Neural progenitor cell (in vitro differentiated cells): Measurements from ENCODE around the gene IFRD2. TPM values are rescaled to one million over a fixed set of nuclear protein-coding genes. Genes with fewer than 3 reads are reported as not detected.

Experiments
- DNase-seq: peaks from one replicate; pipeline ENCODE4 v3.0.0-alpha.2; 2016; ENCODE audit warnings: low spot score
- H2AFZ ChIP-seq: fragments of 200-600 bp; sonication (generic); replicated peaks from 2 replicates; pipeline ENCODE4 v1.6.1; 2016; ENCODE audit warnings: antibody characterized with exemption
- H3F3A ChIP-seq: fragments of 200-600 bp; sonication (generic); 2 replicates; pipeline ENCODE4 v1.6.1; 2016; ENCODE audit warnings: antibody characterized with exemption, low read depth
- H3K27ac ChIP-seq: fragments of 200-600 bp; sonication (generic); 2 replicates; pipeline ENCODE4 v1.5.1; 2016; ENCODE audit warnings: mild to moderate bottlenecking
- H3K27me3 ChIP-seq: fragments of 200-600 bp; sonication (generic); 2 replicates; pipeline ENCODE4 v1.6.1; 2016; ENCODE audit warnings: mild to moderate bottlenecking, moderate library complexity
- H3K36me3 ChIP-seq: fragments of 200-600 bp; sonication (generic); 2 replicates; pipeline ENCODE4 v1.5.1; 2016
- H3K4me1 ChIP-seq: fragments of 200-600 bp; sonication (generic); 2 replicates; pipeline ENCODE4 v1.6.1; 2016; ENCODE audit warnings: mixed run types
- H3K4me2 ChIP-seq: fragments of 200-600 bp; sonication (generic); 2 replicates; pipeline ENCODE4 v1.6.1; 2016
- H3K4me3 ChIP-seq: fragments of 200-600 bp; sonication (generic); 2 replicates; pipeline ENCODE4 v1.5.1; 2016
- H3K79me2 ChIP-seq: fragments of 200-600 bp; sonication (generic); 2 replicates; pipeline ENCODE4 v1.6.1; 2016; ENCODE audit warnings: low read depth
- H3K9ac ChIP-seq: fragments of 200-600 bp; sonication (generic); 2 replicates; pipeline ENCODE4 v1.6.1; 2016
- H3K9me3 ChIP-seq: fragments of 200-600 bp; sonication (generic); 2 replicates; pipeline ENCODE4 v1.5.1; 2016; ENCODE audit warnings: low read depth
- H4K20me1 ChIP-seq: fragments of 200-600 bp; sonication (generic); 2 replicates; pipeline ENCODE4 v1.6.1; 2016; ENCODE audit warnings: low read depth
- H3K27ac Mint-ChIP-seq: 3 replicates; pipeline ENCODE4 v1.8.0; 2021; ENCODE audit warnings: mixed read lengths
- H3K27me3 Mint-ChIP-seq: 2 replicates; pipeline ENCODE4 v1.8.0; 2022; ENCODE audit warnings: low read depth, mild to moderate bottlenecking, inconsistent platforms, moderate library complexity, mixed read lengths; ENCODE audit not compliant: insufficient read depth
- H3K36me3 Mint-ChIP-seq: 3 replicates; pipeline ENCODE4 v1.8.0; 2021; ENCODE audit warnings: mixed read lengths
- H3K4me1 Mint-ChIP-seq: 3 replicates; pipeline ENCODE4 v1.8.0; 2021; ENCODE audit warnings: mixed read lengths
- H3K4me3 Mint-ChIP-seq: 3 replicates; pipeline ENCODE4 v1.8.0; 2021; ENCODE audit warnings: mild to moderate bottlenecking, moderate library complexity, mixed read lengths
- H3K9me3 Mint-ChIP-seq: 3 replicates; pipeline ENCODE4 v1.8.0; 2020; ENCODE audit warnings: mixed read lengths
- EZH2 ChIP-seq: fragments of 200-600 bp; sonication (generic); IDR thresholded peaks from 2 replicates; pipeline ENCODE4 v1.6.1; 2017; ENCODE audit warnings: antibody characterized with exemption, mild to moderate bottlenecking, moderate library complexity
- EZH2phosphoT487 ChIP-seq: fragments of 200-600 bp; sonication (generic); IDR thresholded peaks from 2 replicates; pipeline ENCODE4 v1.6.1; 2017; ENCODE audit warnings: antibody characterized with exemption
- total RNA-seq: library from RNA; depleted of rRNA; stranded (reverse); fragments of >200 nt; gene quantifications from 2 replicates; pipeline ENCODE4 v1.2.3, GENCODE V29; 2015; ENCODE audit warnings: low replicate concordance
- TF ChIP-seq, protein P1 (sequence below): fragments of 200-600 bp; sonication (generic); IDR thresholded peaks from 2 replicates; pipeline ENCODE4 v1.5.1; 2017; ENCODE audit warnings: antibody characterized with exemption, mild to moderate bottlenecking

IFRD2 gene
- total RNA-seq, 1 donor from 2014 or later, result 26.4 TPM

DNA sequence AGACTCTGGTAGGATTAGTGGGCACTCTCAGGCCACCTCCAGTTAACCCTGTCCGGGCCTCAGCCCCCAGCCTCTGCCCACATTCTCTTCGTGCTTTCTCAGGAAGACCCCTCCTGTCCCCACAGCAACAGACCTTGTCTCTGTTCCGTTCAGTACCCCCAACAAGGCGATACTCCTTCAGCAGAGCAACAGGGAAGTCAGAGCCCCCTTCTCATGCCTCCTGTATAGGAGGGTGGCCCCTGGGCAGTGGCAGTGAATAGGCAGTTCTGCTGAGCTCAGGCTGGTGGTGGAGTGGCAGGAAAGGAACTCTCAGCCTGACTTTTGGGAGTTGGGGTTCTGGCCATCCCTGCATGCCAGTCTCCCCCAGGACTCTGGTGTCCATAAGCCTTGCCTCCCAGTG lies 22.8 kb downstream of the IFRD2 start:
- Mint-ChIP-seq H3K27ac (peak overlapping the region; percentile 76), H3K4me3 (no peak overlapping the region), H3K9me3 (no peaks in the 10 kb centered on the region), H3K27me3 (peaks cover 15% of the 10 kb centered on the region), H3K36me3 (no peaks in the 10 kb centered on the region), H3K4me1 (peaks cover 63% of the 10 kb centered on the region)
- H3F3A ChIP-seq, result peaks cover 26% of the 10 kb centered on the region
- H3K79me2 ChIP-seq, result no peaks in the 10 kb centered on the region
- no peak overlapping the region for H3K27ac ChIP-seq
- H4K20me1 ChIP-seq, result no peaks in the 10 kb centered on the region
- H3K9ac ChIP-seq, result no peak overlapping the region
- H3K4me1 ChIP-seq, result peaks cover 46% of the 10 kb centered on the region
- H3K4me3 ChIP-seq, result no peak overlapping the region
- H3K36me3 ChIP-seq, result no peaks in the 10 kb centered on the region
- no peak overlapping the region for H2AFZ ChIP-seq
- DNase-seq, result no peak
- peaks cover 17% of the 10 kb centered on the region for H3K27me3 ChIP-seq
- TF ChIP-seq EZH2phosphoT487 (no peak), EZH2 (no peak)
- TF ChIP-seq, protein P1, sequence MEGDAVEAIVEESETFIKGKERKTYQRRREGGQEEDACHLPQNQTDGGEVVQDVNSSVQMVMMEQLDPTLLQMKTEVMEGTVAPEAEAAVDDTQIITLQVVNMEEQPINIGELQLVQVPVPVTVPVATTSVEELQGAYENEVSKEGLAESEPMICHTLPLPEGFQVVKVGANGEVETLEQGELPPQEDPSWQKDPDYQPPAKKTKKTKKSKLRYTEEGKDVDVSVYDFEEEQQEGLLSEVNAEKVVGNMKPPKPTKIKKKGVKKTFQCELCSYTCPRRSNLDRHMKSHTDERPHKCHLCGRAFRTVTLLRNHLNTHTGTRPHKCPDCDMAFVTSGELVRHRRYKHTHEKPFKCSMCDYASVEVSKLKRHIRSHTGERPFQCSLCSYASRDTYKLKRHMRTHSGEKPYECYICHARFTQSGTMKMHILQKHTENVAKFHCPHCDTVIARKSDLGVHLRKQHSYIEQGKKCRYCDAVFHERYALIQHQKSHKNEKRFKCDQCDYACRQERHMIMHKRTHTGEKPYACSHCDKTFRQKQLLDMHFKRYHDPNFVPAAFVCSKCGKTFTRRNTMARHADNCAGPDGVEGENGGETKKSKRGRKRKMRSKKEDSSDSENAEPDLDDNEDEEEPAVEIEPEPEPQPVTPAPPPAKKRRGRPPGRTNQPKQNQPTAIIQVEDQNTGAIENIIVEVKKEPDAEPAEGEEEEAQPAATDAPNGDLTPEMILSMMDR, result no peak
- H3K9me3 ChIP-seq, result no peaks in the 10 kb centered on the region
- H3K4me2 ChIP-seq, result peak overlapping the region; percentile 43

DNA sequence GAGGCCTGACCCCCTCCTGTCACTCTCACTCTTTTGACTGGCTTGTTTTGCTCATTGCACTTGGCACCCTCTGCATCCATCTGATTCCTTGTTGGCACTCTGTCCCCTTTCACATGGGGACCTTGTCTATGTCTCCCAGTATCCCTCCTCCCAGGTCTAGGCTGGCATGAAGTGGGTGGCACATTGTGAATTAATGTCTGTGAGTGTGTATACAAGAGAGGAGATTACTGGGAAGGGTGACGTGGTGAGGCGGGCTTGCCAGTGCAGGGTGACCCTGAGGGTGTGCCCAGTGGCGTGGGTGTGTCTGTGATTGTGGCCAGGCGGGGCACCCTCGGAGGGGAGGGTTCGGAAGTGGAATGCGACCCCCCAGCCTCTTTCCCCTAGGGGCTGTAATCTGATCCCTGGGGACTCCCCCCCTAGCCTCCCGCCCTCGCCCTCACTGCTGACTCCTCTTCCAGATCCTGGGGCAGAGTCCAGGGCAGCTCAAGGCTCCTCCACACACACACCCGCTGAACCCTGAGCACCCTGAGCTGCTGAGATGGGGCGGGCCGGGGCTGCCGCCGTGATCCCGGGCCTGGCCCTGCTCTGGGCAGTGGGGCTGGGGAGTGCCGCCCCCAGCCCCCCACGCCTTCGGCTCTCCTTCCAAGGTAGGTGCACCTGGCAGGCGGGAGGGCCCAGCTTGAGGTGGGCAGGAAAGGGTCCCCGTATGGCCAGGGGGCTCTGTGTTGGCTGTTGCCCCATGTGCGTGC lies 23.4 kb downstream of the IFRD2 start, which contains the start of gene SEMA3B:
SEMA3B (plus strand) TSS at position 445 of the 749 bp plus-strand sequence; CDS start at position 539, 94 bp downstream.
- Histone ChIP-seq H4K20me1 (no peaks in the 10 kb centered on the region), H2AFZ (no peak within 1 kb of the TSS), H3K27me3 (peaks cover 12% of the 10 kb centered on the region), H3K9me3 (no peaks in the 10 kb centered on the region), H3K79me2 (no peaks in the 10 kb centered on the region), H3K27ac (no peak within 1 kb of the TSS), H3K4me3 (no peak within 1 kb of the TSS), H3K4me2 (peak within 1 kb of the TSS; percentile 58), H3F3A (peaks cover 30% of the 10 kb centered on the region), H3K4me1 (peaks cover 51% of the 10 kb centered on the region), H3K36me3 (no peaks in the 10 kb centered on the region), H3K9ac (no peak within 1 kb of the TSS)
- H3K9me3 Mint-ChIP-seq, result no peaks in the 10 kb centered on the region
- no peaks in the 10 kb centered on the region for H3K36me3 Mint-ChIP-seq
- H3K4me1 Mint-ChIP-seq, result peaks cover 64% of the 10 kb centered on the region
- H3K27ac Mint-ChIP-seq, result peak within 1 kb of the TSS; percentile 76
- peak within 1 kb of the TSS; percentile 22 for H3K4me3 Mint-ChIP-seq
- peaks cover 10% of the 10 kb centered on the region for H3K27me3 Mint-ChIP-seq
- no peak for TF ChIP-seq EZH2phosphoT487
- TF ChIP-seq EZH2, result no peak
- TF ChIP-seq, protein P1, result no peak
- DNase-seq, result no peak

DNA sequence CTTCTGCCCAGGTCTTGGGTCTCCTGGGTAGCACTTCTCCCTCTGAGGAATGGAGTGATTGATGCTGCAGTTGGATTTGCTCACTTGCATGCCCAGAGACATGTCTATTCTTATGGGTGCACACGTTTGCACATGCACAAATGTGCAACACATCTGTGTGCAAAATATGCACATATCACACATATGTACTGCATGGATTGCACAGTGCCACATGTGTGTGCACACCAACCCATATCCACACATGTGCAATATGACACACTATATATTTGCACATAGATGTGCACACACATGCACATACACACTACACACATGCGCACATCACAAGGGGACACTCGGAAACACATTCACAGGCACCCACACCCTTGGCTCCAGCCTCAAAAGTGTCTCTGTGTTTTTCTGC lies 24.0 kb downstream of the IFRD2 start:
- Mint-ChIP-seq H3K9me3 (no peaks in the 10 kb centered on the region), H3K4me3 (peak overlapping the region; percentile 22), H3K27me3 (peaks cover 11% of the 10 kb centered on the region), H3K36me3 (no peaks in the 10 kb centered on the region), H3K4me1 (peaks cover 68% of the 10 kb centered on the region), H3K27ac (peak overlapping the region; percentile 19)
- Histone ChIP-seq H3K27me3 (peaks cover 6% of the 10 kb centered on the region), H3K4me2 (no peak overlapping the region), H4K20me1 (no peaks in the 10 kb centered on the region), H3F3A (peaks cover 36% of the 10 kb centered on the region), H3K4me3 (no peak overlapping the region), H3K9ac (no peak overlapping the region), H2AFZ (no peak overlapping the region), H3K36me3 (no peaks in the 10 kb centered on the region), H3K27ac (no peak overlapping the region), H3K9me3 (no peaks in the 10 kb centered on the region), H3K4me1 (peaks cover 55% of the 10 kb centered on the region), H3K79me2 (no peaks in the 10 kb centered on the region)
- TF ChIP-seq EZH2phosphoT487, result no peak
- TF ChIP-seq, protein P1, result no peak
- no peak for TF ChIP-seq EZH2
- DNase-seq, result no peak
